ENCODE measurements around the gene CRISPLD2. TPM values are rescaled to one million over a fixed set of nuclear protein-coding genes. Genes with fewer than 3 reads are reported as not detected.

Gene CRISPLD2
- total and polyA plus RNA-seq, 12 donors: 7.9 to 48.1 (median 15.2) TPM

GRCh38 chr16:84818133-84818532 is 1.7 kb upstream of the CRISPLD2 start:
- Histone ChIP-seq H3K36me3 (no peaks in the 10 kb centered on the region), H3K27ac (no peak overlapping the region), H3K4me1 (peaks cover 0 to 36% (median 13%) of the 10 kb centered on the region in 9 donors), H3K4me3 (no peak overlapping the region), H3K9me3 (no peaks in the 10 kb centered on the region), H3K27me3 (peaks cover 0 to 21% (median 9%) of the 10 kb centered on the region in 7 donors)
- intact Hi-C loops (cut with DNase I): no loop called here
- TF ChIP-seq CTCF (IDR thresholded peaks at IDR 0.05): no peak
- DNase-seq (no peak), ATAC-seq (no peak)
- WGBS, 2 donors: 83 to 89% methylated on average over 2 of the region's 2 CpGs

- Histone ChIP-seq H3K4me1 (peaks cover 0 to 46% (median 17%) of the 10 kb centered on the region in 9 donors), H3K27ac (peak overlapping the region in 2 of 10 donors; percentile 14 to 89), H3K4me3 (peak overlapping the region in 8 of 10 donors; percentile 47 to 71 (median 68)), H3K9me3 (no peaks in the 10 kb centered on the region), H3K36me3 (no peaks in the 10 kb centered on the region), H3K27me3 (peaks cover 0 to 21% (median 9%) of the 10 kb centered on the region in 7 donors)
- DNase-seq (no peak), ATAC-seq (peak in 3 of 8 donors; percentile 1 to 3 (median 2))
- 59 to 64% methylated on average over 29 of the region's 29 CpGs for WGBS, 2 donors
- TF ChIP-seq CTCF (IDR thresholded peaks at IDR 0.05): no peak
- intact Hi-C loops (cut with DNase I): no loop called here
Observed at GRCh38 chr16:84818989-84819643, 669 bp upstream of the CRISPLD2 start.

GRCh38 chr16:84820305-84820684 is 510 bp downstream of the CRISPLD2 start:
- intact Hi-C loops (cut with DNase I): no loop called here
- Histone ChIP-seq H3K36me3 (no peaks in the 10 kb centered on the region), H3K27ac (peak overlapping the region in 9 of 10 donors; percentile 7 to 89 (median 75)), H3K9me3 (no peaks in the 10 kb centered on the region), H3K4me3 (peak overlapping the region; percentile 47 to 71 (median 65)), H3K27me3 (peaks cover 0 to 21% (median 9%) of the 10 kb centered on the region in 7 donors), H3K4me1 (peaks cover 0 to 53% (median 17%) of the 10 kb centered on the region in 9 donors)
- ATAC-seq (peak in 3 of 8 donors; percentile 1 to 5 (median 5)), DNase-seq (no peak)
- TF ChIP-seq CTCF (IDR thresholded peaks at IDR 0.05): no peak
- WGBS, 2 donors: 52 to 57% methylated on average over 8 of the region's 8 CpGs

GRCh38 chr16:84820771-84821170 is 986 bp downstream of the CRISPLD2 start:
- DNase-seq (no peak), ATAC-seq (no peak)
- H3K4me1 ChIP-seq: peaks cover 0 to 54% (median 17%) of the 10 kb centered on the region in 9 donors
- H3K4me3 ChIP-seq: peak overlapping the region; percentile 47 to 71 (median 65)
- TF ChIP-seq CTCF (IDR thresholded peaks at IDR 0.05): no peak
- H3K27ac ChIP-seq: peak overlapping the region in 8 of 10 donors; percentile 7 to 89 (median 76)
- WGBS, 2 donors: 63 to 77% methylated on average over 12 of the region's 12 CpGs
- H3K9me3 ChIP-seq: no peaks in the 10 kb centered on the region
- intact Hi-C loops (cut with DNase I): no loop called here
- no peaks in the 10 kb centered on the region for H3K36me3 ChIP-seq
- peaks cover 0 to 21% (median 9%) of the 10 kb centered on the region in 7 donors for H3K27me3 ChIP-seq

All from heart right ventricle (tissue), 16 donors.